DOHH2 (cell line): Measurements from ENCODE around the gene CXCL1.

Experiments
- EZH2phosphoT487 ChIP-seq: fragments of 200-600 bp; sonication (generic); IDR thresholded peaks from 2 replicates; pipeline ENCODE4 v1.6.1; 2017; ENCODE audit warnings: borderline replicate concordance, mild to moderate bottlenecking, antibody characterized with exemption, low read length, moderate library complexity, mixed read lengths
- TF ChIP-seq, protein P1 (sequence below): fragments of 200-600 bp; sonication (generic); IDR thresholded peaks from one replicate; pipeline ENCODE4 v1.5.1; 2014; ENCODE audit warnings: antibody characterized with exemption, mild to moderate bottlenecking, low read depth, low read length; ENCODE audit not compliant: poor library complexity, severe bottlenecking

DNA sequence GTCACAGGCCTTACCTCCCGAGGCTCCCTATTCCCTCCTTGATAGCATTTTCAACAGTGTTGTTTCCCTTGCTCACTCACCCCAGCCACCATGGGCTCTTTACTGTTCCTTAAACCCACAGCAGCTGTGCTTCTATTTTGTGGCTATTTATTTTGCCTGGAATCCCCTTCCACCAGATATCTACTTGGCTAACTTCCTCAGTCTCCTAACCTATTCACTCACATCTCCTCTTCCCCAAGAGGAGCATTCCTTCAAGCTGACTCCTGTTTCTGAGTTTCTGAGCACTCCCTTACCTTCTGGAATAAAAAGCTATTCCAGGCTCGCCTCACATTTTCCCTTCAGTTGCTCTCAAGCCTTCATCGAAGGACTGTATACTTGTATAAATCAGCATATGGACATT, 50.5 kb downstream of the CXCL1 start:
- TF ChIP-seq, protein P1, sequence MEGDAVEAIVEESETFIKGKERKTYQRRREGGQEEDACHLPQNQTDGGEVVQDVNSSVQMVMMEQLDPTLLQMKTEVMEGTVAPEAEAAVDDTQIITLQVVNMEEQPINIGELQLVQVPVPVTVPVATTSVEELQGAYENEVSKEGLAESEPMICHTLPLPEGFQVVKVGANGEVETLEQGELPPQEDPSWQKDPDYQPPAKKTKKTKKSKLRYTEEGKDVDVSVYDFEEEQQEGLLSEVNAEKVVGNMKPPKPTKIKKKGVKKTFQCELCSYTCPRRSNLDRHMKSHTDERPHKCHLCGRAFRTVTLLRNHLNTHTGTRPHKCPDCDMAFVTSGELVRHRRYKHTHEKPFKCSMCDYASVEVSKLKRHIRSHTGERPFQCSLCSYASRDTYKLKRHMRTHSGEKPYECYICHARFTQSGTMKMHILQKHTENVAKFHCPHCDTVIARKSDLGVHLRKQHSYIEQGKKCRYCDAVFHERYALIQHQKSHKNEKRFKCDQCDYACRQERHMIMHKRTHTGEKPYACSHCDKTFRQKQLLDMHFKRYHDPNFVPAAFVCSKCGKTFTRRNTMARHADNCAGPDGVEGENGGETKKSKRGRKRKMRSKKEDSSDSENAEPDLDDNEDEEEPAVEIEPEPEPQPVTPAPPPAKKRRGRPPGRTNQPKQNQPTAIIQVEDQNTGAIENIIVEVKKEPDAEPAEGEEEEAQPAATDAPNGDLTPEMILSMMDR, result no peak
- no peak for TF ChIP-seq EZH2phosphoT487
